Measurements from ENCODE around the gene SYMPK.

SYMPK gene

GRCh38 chr19:45866400-45867176 lies 3.6 kb upstream of the SYMPK start:
- no peak for DNase-seq (ENCODE audit: low spot score)

GRCh38 chr19:45865269-45865948 lies 2.5 kb upstream of the SYMPK start:
- DNase-seq (ENCODE audit: low spot score): no peak

DNA sequence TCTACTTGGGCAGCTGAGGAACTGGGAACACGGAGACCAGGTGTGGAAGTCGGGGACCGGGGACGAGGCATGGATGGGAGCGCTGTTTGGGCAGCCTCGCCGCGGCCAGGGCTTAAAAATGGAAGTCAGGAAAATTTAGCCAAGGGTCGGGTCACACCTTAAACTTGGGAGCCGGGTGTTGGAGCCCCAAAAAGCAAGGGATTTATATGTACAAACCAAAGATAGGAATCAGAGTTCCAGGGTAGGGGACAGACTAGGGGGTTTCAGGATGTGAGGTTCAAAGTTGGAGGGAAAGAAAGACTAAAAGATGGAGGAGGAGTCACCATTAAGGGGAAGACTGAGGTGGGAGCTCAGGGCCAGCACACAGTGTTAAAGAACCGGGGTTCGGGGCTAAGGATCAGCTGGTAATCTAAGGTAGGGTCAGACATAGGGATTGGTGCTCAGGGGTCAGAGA lies 1.7 kb upstream of the SYMPK start:
- no peak for DNase-seq (ENCODE audit: low spot score)

- DNase-seq (ENCODE audit: low spot score): peak; percentile 53
Observed at GRCh38 chr19:45863840-45864628, 1.1 kb upstream of the SYMPK start, which contains the start of gene FOXA3. FOXA3 (plus strand) TSS chr19:45864326; CDS start chr19:45864457, 131 bp downstream.

- no peak for DNase-seq (ENCODE audit: low spot score)
Observed at GRCh38 chr19:45863335-45863839, 440 bp upstream of the SYMPK start.

GRCh38 chr19:45862271-45862563 lies 730 bp downstream of the SYMPK start:
- DNase-seq (ENCODE audit: low spot score): no peak

GRCh38 chr19:45860359-45861259 lies 2.3 kb downstream of the SYMPK start:
- no peak for DNase-seq (ENCODE audit: low spot score)

DNA sequence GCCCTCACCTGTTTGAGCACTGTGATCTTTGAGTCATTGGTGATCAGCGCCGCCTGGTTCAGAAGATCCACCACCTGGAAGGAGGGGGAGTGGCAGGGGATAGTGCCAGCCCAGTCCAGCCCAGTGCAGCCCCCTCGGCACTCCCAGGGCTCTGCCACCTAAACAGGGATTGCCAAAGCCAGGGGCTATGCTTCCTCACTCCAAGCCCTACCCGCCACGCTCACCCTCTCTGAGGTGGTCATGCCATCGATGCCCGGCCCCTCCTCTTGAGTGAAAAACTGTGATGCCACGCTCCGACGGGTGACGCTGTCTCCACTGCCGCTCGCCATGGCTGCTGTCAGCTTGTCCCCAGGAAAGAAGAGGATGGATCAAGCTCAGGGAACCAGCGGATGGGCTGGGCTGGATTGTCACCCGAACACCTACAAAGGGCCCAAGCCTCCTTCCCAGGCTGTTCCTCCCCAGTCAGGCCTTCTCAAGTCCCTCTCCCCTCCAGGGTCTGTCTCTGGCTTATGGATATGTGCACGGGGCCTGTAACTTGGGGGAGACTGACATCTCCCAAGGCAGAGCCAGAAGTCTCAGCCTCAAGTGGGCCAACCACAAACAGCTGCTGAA lies 8.7 kb downstream of the SYMPK start:
- DNase-seq (ENCODE audit: low spot score): no peak

- no peak for DNase-seq (ENCODE audit: low spot score)
Observed at GRCh38 chr19:45852983-45853382, 10.0 kb downstream of the SYMPK start.

GRCh38 chr19:45852145-45852750 lies 10.7 kb downstream of the SYMPK start:
- no peak for DNase-seq (ENCODE audit: low spot score)

GRCh38 chr19:45848922-45849321 lies 14.0 kb downstream of the SYMPK start:
- DNase-seq (ENCODE audit: low spot score): no peak

GRCh38 chr19:45847663-45848062 lies 15.3 kb downstream of the SYMPK start:
- no peak for DNase-seq (ENCODE audit: low spot score)

DNA sequence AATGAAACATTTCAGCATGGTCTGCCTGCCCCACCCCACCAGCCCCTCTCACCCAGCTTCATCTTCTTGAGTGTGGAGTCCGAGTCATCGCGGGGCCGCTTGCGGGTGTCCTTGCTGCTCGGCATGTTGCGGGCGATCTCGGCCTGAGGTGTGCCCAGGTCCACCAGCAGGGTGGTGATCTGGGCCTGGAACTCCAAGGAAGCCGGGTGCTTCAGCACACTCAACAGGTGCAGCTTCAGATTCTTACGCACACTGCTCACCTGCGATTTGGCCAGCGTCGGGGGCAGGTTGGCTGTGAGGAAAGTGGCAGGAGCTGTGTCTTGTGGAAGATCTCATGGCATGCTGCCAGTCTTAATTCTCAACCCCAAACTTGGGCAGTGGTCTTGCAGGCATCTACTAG lies 20.7 kb downstream of the SYMPK start:
- no peak for DNase-seq (ENCODE audit: low spot score)

- no peak for DNase-seq (ENCODE audit: low spot score)
Observed at GRCh38 chr19:45834970-45835369, 28.0 kb downstream of the SYMPK start.

DNA sequence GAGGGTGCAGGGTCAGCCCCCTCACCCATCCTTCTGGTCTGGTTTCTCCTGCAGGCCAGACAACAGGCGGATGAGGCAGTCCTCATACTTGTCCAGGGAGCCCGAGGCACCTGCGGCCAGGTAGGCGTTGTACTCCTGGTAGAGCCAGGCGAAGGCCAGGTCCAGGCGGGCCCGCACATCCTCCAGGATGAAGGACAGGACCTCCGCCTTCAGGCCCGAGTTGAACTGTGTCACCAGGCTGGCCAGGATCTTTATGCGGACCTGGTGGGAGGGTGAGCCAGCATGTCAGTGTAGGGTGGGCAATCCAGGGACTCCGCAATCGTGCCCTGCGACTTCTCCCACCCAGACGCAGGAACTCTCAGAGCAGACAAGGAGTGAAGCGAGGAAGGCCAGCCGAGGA lies 34.0 kb downstream of the SYMPK start:
- DNase-seq (ENCODE audit: low spot score): no peak

DNA sequence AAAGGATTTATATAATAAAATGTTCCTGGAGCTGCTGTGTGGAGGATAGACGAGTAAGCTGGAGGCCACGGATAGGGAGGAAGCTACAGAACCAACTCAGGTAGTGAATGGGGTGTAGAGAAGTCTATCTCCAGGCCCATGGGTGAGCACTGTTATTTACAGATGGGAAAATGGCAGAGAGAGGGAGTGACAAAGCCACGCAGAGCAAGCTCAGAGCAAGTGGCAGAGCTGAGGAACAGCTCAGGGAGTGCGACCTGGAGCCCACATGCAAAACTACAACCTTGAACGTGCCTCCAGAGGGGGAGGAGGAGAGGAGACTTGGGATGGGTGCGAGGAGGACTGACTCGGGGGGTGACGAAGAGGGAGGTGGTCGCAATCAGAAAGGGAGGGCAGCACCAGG lies 34.4 kb downstream of the SYMPK start:
- DNase-seq (ENCODE audit: low spot score): no peak

DNA sequence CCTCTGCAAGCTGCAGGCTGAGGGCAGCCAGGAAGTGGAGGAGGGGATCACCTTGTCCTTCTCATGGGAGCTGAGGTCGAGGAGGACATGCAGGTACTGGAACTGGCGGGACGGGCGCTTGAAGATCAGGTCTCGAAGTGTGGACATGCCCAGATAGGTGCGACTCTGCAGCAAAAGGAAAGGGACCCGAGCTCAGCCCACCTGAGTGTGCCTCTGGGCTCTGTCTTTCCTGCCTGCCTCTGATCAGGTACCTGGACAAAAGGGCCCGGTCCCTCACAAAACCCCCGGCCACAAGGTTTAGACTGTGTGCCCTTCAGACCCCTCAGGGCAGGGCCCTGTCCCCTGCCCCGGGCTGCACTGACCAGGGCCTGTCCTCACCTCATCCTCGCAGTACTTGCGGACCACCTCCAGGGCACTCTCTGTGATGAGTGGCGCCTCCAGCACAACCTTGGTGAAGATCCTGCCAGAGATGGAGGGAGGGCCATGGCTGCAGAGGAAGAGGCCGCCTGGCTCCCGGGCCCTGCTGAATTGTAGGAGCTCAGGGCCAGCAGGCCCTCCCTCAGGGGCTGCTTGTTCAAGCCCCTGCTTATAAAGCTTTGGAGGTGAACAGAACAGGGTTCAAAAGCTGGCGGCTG lies 35.4 kb downstream of the SYMPK start:
- no peak for DNase-seq (ENCODE audit: low spot score)

- DNase-seq (ENCODE audit: low spot score): no peak
Observed at GRCh38 chr19:45826934-45827333, 36.0 kb downstream of the SYMPK start.

- DNase-seq (ENCODE audit: low spot score): no peak
Observed at GRCh38 chr19:45825917-45826893, 36.7 kb downstream of the SYMPK start.
